ENCODE results near the gene COA3.

COA3 gene

DNA sequence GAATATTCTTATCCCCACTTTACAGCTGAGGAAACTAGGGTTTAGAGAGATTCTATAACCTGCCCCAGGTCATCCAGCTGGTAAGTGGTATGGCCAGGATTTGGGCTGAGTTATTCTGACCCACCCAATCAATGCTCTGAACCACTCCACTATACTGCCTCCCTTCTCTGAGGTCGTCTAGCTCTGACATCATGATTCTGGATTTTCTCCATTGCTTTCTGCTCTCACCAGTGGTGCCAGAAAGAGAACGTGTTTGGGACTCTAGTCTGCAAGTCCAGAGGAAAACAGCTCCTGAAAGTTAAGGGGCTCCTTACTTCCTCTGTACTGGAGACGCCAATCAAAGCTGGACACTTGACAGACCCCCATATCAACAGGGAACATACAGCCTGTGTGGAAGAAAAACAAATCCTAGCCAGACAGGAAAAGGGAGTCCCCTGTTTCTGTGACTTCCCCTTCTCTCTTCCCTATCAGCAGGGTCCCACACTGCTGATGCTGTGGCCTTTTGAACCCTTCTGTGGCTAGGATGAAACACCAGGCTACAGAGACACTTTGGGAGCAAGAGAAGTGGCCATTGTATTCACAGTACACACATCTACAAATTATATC lies 47.7 kb downstream of the COA3 start:
- DNase-seq (ENCODE audit: low spot score) = no peak

DNA sequence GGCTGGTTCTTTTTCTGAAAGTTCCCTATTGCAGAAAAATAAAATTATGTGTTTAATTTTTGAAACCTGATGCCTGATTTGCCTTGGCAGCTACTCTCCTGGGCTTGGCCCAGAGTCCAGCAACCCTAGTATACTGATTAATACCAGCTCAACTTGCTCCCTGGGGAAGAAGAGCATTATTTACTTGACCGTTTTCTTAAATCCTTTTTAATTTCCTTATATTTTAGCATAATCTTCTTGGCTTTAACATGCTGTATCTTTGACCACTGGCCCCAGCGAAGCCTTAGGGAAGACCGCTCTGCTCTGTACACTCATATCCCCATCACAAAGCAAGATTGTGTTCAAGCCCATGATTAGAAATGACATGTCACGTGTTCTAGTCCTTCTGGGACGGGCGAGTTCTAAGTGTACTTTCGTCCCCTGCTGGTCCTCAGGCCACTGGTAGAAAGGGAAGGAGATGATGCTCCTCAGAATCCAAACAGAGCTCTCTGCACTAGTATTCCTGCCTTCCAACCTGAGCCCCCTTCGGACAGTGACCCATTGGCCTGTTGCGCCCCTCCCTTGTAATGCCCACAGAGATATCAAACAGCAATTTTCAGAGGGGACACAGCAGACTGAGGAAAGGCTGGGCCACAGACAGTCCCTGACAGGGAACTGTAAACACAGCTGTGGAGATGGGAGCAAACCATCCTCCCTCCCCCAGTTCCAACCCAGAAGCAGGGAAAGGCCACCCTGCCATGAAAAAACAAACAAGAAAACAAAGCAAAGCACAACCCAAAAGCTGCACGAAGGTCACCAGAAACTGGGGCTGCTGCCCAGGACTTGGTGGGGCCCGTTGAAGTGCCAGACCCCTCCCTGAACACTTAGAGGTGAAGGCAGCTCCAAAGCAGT lies 49.4 kb downstream of the COA3 start:
- no peak for DNase-seq (ENCODE audit: low spot score)

DNA sequence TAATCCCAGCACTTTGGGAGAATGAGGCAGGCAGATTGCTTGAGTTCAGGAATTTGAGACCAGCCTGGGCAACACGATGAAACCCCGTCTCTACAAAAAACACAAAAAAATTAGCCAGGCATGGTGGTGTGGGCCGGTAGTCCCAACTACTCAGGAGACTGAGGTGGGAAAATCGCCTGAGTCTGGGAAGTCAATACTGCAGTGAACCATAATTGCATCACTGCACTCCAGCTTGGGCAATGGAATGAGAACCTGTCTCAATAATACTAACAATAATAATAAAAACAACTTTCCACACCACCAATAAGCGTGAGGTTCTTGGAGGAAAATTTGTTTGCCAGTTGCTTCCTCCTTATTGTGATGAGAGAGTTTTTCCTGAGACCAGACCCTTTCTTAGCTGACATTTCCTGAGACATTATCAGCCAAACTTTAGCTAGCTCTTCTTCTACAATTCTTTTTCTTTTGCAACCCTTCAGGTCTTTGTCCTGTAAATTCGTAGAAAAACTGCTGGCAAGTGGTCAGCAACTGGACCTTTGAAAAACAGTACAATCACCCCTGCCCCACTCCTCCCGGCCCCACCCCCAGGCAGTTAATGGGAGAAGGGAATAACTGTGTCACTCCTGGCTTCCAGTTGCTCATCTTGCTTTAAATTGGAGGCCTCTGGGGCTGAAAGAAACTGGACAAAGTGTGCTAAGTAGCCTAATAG lies 50.1 kb downstream of the COA3 start:
- DNase-seq (ENCODE audit: low spot score) = no peak

Data from ecto neural progenitor cell (in vitro differentiated cells).